SU-DHL-6 (cell line): ENCODE measurements around the gene PTPN21.

ENCODE experiments used
- CTCF ChIP-seq: fragments of 200-600 bp; sonication (generic); IDR thresholded peaks from one replicate; pipeline ENCODE4 v1.5.1; 2017; ENCODE audit warnings: antibody characterized with exemption, mild to moderate bottlenecking, low read length, moderate library complexity; ENCODE audit not compliant: insufficient read depth, poor library complexity, severe bottlenecking
- EZH2phosphoT487 ChIP-seq: fragments of 200-600 bp; sonication (generic), shearing (Covaris generic); conservative IDR thresholded peaks from 2 replicates; pipeline ENCODE4 v1.6.1; 2018; ENCODE audit warnings: mild to moderate bottlenecking, antibody characterized with exemption, low read length, moderate library complexity, mixed read lengths

GRCh38 chr14:88488897-88489296, 65.9 kb downstream of the PTPN21 start:
- no peak for TF ChIP-seq CTCF
- no peak for TF ChIP-seq EZH2phosphoT487
